GM23248 (cell line): ENCODE data around the gene POLG.

ENCODE experiments used
- EZH2 ChIP-seq: fragments of 200-600 bp; sonication (generic); IDR thresholded peaks from 2 replicates; pipeline ENCODE4 v1.6.1; 2018; ENCODE audit warnings: antibody characterized with exemption, mild to moderate bottlenecking; ENCODE audit not compliant: insufficient read depth, poor library complexity, severe bottlenecking
- EZH2phosphoT487 ChIP-seq: fragments of 200-600 bp; sonication (generic); IDR thresholded peaks from 2 replicates; pipeline ENCODE4 v1.6.1; 2018; ENCODE audit warnings: antibody characterized with exemption, moderate library complexity, mild to moderate bottlenecking, low read depth; ENCODE audit not compliant: insufficient read depth

DNA sequence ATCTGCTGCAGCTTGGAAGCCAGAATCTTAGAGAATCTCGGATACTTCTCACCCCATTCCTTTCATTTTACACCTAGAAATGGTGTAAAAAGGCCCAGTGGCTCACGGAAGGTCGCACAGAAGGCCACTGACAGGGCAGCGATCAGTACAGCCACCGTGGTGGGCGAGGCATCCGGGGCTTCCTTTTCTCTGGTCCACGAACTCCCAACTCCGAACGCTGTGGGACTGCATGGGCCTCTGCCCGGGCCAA is 36.3 kb upstream of the POLG start:
- TF ChIP-seq EZH2 (no peak), EZH2phosphoT487 (no peak)
